ENCODE data around the gene MGAT5B.

DNA sequence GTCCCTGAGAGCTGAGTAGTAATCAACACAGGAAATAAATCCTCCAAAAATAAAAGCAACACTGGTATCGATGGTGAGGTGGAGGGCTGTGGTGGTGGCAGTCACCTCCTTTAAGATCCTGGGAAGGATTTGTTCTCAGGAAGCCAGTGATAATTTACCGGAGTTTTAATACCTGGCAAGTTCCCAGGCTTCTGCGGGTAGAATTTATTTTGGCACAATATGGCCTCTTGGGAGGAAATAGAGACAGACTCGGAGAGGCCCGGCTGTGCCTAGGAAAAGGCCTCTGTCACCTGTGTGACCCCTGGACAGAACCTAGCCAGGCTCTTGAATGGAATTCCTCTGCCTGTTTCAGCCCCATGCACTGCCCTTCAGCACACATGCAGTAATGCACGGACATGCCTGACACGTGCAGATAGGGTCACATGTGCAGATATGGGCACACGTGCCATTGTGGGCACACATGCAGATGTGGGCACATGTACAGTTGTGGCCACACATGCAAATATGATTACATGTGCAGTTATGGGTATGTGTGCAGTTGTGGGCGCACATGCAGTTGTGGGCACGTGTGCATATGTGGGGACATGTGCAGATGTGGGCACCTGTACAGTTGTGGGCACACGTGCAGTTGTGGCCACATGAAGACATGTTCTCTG is 33.5 kb downstream of the MGAT5B start:
- TF ChIP-seq, protein P1, sequence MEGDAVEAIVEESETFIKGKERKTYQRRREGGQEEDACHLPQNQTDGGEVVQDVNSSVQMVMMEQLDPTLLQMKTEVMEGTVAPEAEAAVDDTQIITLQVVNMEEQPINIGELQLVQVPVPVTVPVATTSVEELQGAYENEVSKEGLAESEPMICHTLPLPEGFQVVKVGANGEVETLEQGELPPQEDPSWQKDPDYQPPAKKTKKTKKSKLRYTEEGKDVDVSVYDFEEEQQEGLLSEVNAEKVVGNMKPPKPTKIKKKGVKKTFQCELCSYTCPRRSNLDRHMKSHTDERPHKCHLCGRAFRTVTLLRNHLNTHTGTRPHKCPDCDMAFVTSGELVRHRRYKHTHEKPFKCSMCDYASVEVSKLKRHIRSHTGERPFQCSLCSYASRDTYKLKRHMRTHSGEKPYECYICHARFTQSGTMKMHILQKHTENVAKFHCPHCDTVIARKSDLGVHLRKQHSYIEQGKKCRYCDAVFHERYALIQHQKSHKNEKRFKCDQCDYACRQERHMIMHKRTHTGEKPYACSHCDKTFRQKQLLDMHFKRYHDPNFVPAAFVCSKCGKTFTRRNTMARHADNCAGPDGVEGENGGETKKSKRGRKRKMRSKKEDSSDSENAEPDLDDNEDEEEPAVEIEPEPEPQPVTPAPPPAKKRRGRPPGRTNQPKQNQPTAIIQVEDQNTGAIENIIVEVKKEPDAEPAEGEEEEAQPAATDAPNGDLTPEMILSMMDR (IDR thresholded peaks at IDR 0.05; ENCODE audit: insufficient read depth, low read depth, low read length) = no peak
- no peak for TF ChIP-seq EZH2 (IDR thresholded peaks at IDR 0.05; ENCODE audit: insufficient read depth, low read length)

All from astrocyte (in vitro differentiated cells and primary cell).